Epithelial cell of alveolus of lung (primary cell): ENCODE measurements around the gene CDC42EP3. TPM values are rescaled to one million over a fixed set of nuclear protein-coding genes. Genes with fewer than 3 reads are reported as not detected.

Experiments
- total RNA-seq: library from RNA; depleted of rRNA; stranded (reverse); fragments of >200 nt; gene quantifications from 2 replicates; pipeline ENCODE4 v1.2.1, GENCODE V29; 2015

Gene CDC42EP3, protein sequence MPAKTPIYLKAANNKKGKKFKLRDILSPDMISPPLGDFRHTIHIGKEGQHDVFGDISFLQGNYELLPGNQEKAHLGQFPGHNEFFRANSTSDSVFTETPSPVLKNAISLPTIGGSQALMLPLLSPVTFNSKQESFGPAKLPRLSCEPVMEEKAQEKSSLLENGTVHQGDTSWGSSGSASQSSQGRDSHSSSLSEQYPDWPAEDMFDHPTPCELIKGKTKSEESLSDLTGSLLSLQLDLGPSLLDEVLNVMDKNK
- 6.2 and 42.9 TPM in 2 replicates for total RNA-seq

DNA sequence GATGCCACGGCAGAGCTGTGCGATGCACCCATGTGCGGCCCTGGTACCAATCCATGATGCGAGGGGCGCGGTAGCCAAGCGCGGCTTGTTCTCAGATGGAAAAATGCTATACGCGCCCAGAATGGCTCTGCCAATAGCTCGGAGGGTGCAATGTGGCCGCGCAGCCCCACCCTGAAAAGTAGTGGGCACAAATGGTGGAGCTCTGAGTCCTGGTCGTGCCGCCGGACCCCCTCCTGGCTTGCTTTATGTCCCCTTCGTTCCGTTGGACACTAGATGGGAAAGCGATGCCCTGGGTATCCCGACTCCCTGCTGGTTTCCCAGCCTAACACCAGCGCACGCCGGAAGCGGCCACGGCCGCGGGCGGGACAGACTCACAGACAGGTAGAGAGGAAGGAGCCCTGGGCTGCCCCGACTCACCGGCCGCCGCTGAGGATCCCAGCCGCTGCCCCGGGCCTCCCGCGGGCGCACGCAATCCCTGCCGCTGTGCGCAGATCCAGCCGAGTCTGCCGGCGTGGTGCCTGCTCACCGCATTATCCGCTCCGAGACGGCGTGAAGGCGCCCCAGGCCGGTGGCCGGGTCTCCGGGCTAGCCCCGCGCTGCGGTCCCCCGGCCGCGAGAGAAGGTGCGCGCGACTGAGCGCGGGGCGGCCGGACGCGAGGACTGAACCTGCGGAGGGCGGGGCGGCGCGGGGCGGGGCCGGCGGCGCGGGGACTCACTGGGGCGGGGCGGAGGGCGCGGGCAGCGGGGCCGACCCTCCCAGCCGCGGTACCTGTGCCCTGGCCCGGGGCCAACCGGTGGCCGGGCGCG lies at the start of gene CDC42EP3:
Gene CDC42EP3, minus strand, starts transcription at position 634 of the 807 bp plus-strand sequence. CDS start 25,055 bp downstream, outside the sequence.

